Mesothelial cell of epicardium (in vitro differentiated cells): ENCODE data around the gene RNF141. TPM values are rescaled to one million over a fixed set of nuclear protein-coding genes. Genes with fewer than 3 reads are reported as not detected.

Experiments used
- DNase-seq, 2 experiments: peaks; one replicate each; pipeline ENCODE4 v3.0.0; 2021; ENCODE audit warnings: low spot score in 2 of 2; ENCODE audit not compliant: unreplicated experiment in 2 of 2
- H3K27ac Mint-ChIP-seq: 2 replicates; pipeline ENCODE4 v1.8.0; 2021; ENCODE audit warnings: mixed read lengths
- H3K27me3 Mint-ChIP-seq: 2 replicates; pipeline ENCODE4 v1.8.0; 2021; ENCODE audit warnings: low read depth, mixed read lengths
- H3K36me3 Mint-ChIP-seq: 2 replicates; pipeline ENCODE4 v1.8.0; 2021; ENCODE audit warnings: mixed read lengths
- H3K4me1 Mint-ChIP-seq: 2 replicates; pipeline ENCODE4 v1.8.0; 2021; ENCODE audit warnings: mixed read lengths
- H3K4me3 Mint-ChIP-seq: 2 replicates; pipeline ENCODE4 v1.8.0; 2021; ENCODE audit warnings: mild to moderate bottlenecking, moderate library complexity, mixed read lengths
- H3K9me3 Mint-ChIP-seq: 2 replicates; pipeline ENCODE4 v1.8.0; 2021; ENCODE audit warnings: mixed read lengths
- CTCF ChIP-seq: fragments of 200-600 bp; sonication (generic); IDR thresholded peaks from one replicate; pipeline ENCODE4 v1.5.0; 2021; ENCODE audit warnings: antibody characterized with exemption; ENCODE audit not compliant: unreplicated experiment
- total RNA-seq: library from RNA; stranded (reverse); gene quantifications from 3 replicates; pipeline ENCODE4 v1.2.1, GENCODE V29; 2021

The RNF141 gene
- total RNA-seq, 1 donor from 2014 or later: 24.9 TPM

- DNase-seq: no peak
- H3K27ac Mint-ChIP-seq: no peak overlapping the region
- no peaks in the 10 kb centered on the region for H3K27me3 Mint-ChIP-seq
- no peak for TF ChIP-seq CTCF
- no peaks in the 10 kb centered on the region for H3K4me1 Mint-ChIP-seq
- H3K9me3 Mint-ChIP-seq: no peaks in the 10 kb centered on the region
- H3K36me3 Mint-ChIP-seq: peaks cover 7% of the 10 kb centered on the region
- no peak overlapping the region for H3K4me3 Mint-ChIP-seq
These were observed 35.5 kb downstream of the RNF141 start for GRCh38 chr11:10505278-10506007.

- peaks cover 9% of the 10 kb centered on the region for H3K36me3 Mint-ChIP-seq
- DNase-seq: no peak
- TF ChIP-seq CTCF: no peak
- no peaks in the 10 kb centered on the region for H3K9me3 Mint-ChIP-seq
- H3K4me1 Mint-ChIP-seq: no peaks in the 10 kb centered on the region
- no peak overlapping the region for H3K4me3 Mint-ChIP-seq
- H3K27ac Mint-ChIP-seq: no peak overlapping the region
- no peaks in the 10 kb centered on the region for H3K27me3 Mint-ChIP-seq
These were observed 36.5 kb downstream of the RNF141 start for GRCh38 chr11:10504490-10504889.

GRCh38 chr11:10503777-10504480, 37.1 kb downstream of the RNF141 start:
- Mint-ChIP-seq H3K4me3 (no peak overlapping the region), H3K27me3 (no peaks in the 10 kb centered on the region), H3K4me1 (no peaks in the 10 kb centered on the region), H3K36me3 (peaks cover 9% of the 10 kb centered on the region), H3K9me3 (no peaks in the 10 kb centered on the region), H3K27ac (no peak overlapping the region)
- TF ChIP-seq CTCF: no peak
- no peak for DNase-seq

- no peak for DNase-seq
- Mint-ChIP-seq H3K4me1 (no peaks in the 10 kb centered on the region), H3K27ac (no peak overlapping the region), H3K36me3 (peaks cover 9% of the 10 kb centered on the region), H3K4me3 (no peak overlapping the region), H3K9me3 (no peaks in the 10 kb centered on the region), H3K27me3 (no peaks in the 10 kb centered on the region)
- no peak for TF ChIP-seq CTCF
These were observed 37.8 kb downstream of the RNF141 start for GRCh38 chr11:10503221-10503620.

GRCh38 chr11:10502770-10503169, 38.2 kb downstream of the RNF141 start:
- no peak for DNase-seq
- TF ChIP-seq CTCF: no peak
- no peak overlapping the region for H3K27ac Mint-ChIP-seq
- no peaks in the 10 kb centered on the region for H3K9me3 Mint-ChIP-seq
- no peaks in the 10 kb centered on the region for H3K27me3 Mint-ChIP-seq
- peaks cover 9% of the 10 kb centered on the region for H3K36me3 Mint-ChIP-seq
- H3K4me3 Mint-ChIP-seq: no peak overlapping the region
- no peaks in the 10 kb centered on the region for H3K4me1 Mint-ChIP-seq
